Measurements from ENCODE around the gene SAP30.

The SAP30 gene

GRCh38 chr4:173367946-173368345 lies 2.8 kb upstream of the SAP30 start:
- no peak for ATAC-seq

GRCh38 chr4:173370130-173370476 lies 651 bp upstream of the SAP30 start:
- ATAC-seq: peak; percentile 8 to 14

- peak in 1 of 2 donors; percentile 4 for ATAC-seq
Measured at GRCh38 chr4:173371292-173372192, 788 bp downstream of the SAP30 start.

GRCh38 chr4:173374588-173374987 lies 3.8 kb downstream of the SAP30 start:
- ATAC-seq: no peak

GRCh38 chr4:173379929-173380328 lies 9.2 kb downstream of the SAP30 start:
- ATAC-seq: no peak

GRCh38 chr4:173380987-173381386 lies 10.2 kb downstream of the SAP30 start:
- no peak for ATAC-seq

- ATAC-seq: no peak
Measured at GRCh38 chr4:173381610-173382009, 10.9 kb downstream of the SAP30 start.

- no peak for ATAC-seq
Measured at GRCh38 chr4:173382349-173382748, 11.6 kb downstream of the SAP30 start.

- no peak for ATAC-seq
Measured at GRCh38 chr4:173386751-173387150, 16.0 kb downstream of the SAP30 start.

GRCh38 chr4:173391701-173392100 lies 20.9 kb downstream of the SAP30 start:
- no peak for ATAC-seq

GRCh38 chr4:173397604-173398003 lies 26.9 kb downstream of the SAP30 start:
- ATAC-seq: no peak

GRCh38 chr4:173398220-173398619 lies 27.5 kb downstream of the SAP30 start:
- ATAC-seq: no peak

- ATAC-seq: no peak
Measured at GRCh38 chr4:173398779-173399415, 28.1 kb downstream of the SAP30 start, which contains the start of gene SCRG1. Gene SCRG1, minus strand, starts transcription at chr4:173399116. Its CDS starts 7,702 bp downstream, at chr4:173391414.

GRCh38 chr4:173401063-173401462 lies 30.3 kb downstream of the SAP30 start:
- no peak for ATAC-seq

- no peak for ATAC-seq
Measured at GRCh38 chr4:173403051-173403450, 32.3 kb downstream of the SAP30 start.

GRCh38 chr4:173404296-173404865 lies 33.6 kb downstream of the SAP30 start:
- ATAC-seq: no peak

GRCh38 chr4:173405840-173406606 lies 35.3 kb downstream of the SAP30 start:
- peak in 1 of 2 donors; percentile 24 for ATAC-seq

- ATAC-seq: no peak
Measured at GRCh38 chr4:173410079-173410478, 39.3 kb downstream of the SAP30 start.

- no peak for ATAC-seq
Measured at GRCh38 chr4:173411106-173411693, 40.4 kb downstream of the SAP30 start.

GRCh38 chr4:173413036-173413435 lies 42.3 kb downstream of the SAP30 start:
- ATAC-seq: no peak

- no peak for ATAC-seq
Measured at GRCh38 chr4:173414456-173414855, 43.7 kb downstream of the SAP30 start.

GRCh38 chr4:173415092-173415491 lies 44.3 kb downstream of the SAP30 start:
- ATAC-seq: no peak
